ENCODE results near the gene SELENOP. TPM values are rescaled to one million over a fixed set of nuclear protein-coding genes. Genes with fewer than 3 reads are reported as not detected.

Gene SELENOP
- total and polyA plus RNA-seq, 2 of the 8 experiments (the other 6 are each of a cell fraction or from before 2014, with no cell fraction given), result 5.5 to 19.4 TPM

DNA sequence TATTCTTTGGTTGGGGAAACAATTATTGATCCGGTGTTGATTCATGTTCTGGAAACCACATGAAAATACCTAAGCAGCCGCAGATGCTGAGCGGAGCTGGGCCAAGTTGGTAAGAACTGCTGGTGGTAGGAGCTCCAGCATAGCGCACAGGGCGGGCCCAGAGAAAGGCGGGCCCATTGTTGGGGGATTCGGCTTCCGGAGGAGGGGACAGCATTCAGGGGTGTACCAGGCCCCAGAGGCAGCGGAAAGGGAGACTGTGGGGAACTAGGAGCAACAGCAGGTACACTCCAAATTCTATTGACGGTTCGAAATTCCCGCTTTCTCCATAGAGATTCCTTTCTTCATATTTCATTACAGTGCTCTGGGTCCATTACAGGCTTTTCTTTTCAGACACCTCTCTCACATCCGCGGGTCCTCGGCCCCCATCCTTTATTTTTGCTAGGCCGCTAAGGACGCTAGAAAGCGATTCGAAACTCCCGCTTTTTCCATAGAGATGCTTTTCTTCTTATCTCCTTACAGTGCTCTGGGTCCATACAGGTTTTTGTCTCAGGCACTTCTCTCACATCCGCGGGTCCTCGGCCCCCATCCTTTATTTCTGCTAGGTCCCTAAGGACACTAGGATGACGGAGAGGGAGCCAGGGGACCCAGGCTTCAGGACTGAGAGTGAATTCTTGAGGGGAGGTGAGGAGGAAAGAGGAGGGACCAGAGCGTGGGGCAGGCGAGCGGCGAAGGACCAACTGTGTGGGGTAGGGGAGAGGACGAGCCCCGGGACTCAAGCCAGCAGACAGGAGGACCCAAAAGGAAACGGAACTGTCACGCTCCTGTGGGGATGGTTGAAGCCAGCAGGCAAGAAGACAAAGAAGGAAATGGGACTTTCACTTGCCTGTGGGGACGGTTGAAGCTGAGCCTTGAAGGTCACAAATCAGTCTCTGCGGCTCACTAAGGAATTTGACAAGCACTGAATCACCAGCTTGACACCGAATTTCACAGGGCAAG is 54.8 kb downstream of the SELENOP start, which contains the start of gene CCDC152:
CCDC152 (plus strand) TSS at position 213 of the 996 bp plus-strand sequence. CDS start 2,304 bp downstream, outside the sequence.
- FAIRE-seq (no peak), DNase-seq (ENCODE audit: low read depth in 1 of 2, low spot score in 2 of 2) (peak in 1 of 2 experiments; percentile 70)
- H3K79me1 ChIP-seq (ENCODE audit: low read depth, low read length), result no peaks in the 10 kb centered on the region
- H2BK20ac ChIP-seq (ENCODE audit: low read length), result no peak within 1 kb of the TSS
- no peak within 1 kb of the TSS for H3K14ac ChIP-seq (ENCODE audit: insufficient read length)
- H3K27me3 ChIP-seq (replicated peaks in 1 of 4; ENCODE audit: control insufficient read depth in 3 of 4, extremely low read depth in 1 of 4, insufficient read depth in 3 of 4, low read length in 3 of 4), result no peaks in the 10 kb centered on the region
- H2AK5ac ChIP-seq (ENCODE audit: low read depth, low read length), result no peak within 1 kb of the TSS
- no peak within 1 kb of the TSS for H3K4ac ChIP-seq (replicated peaks; ENCODE audit: insufficient read length, low read depth, low read length)
- no peak within 1 kb of the TSS for H3K23ac ChIP-seq (ENCODE audit: insufficient read length)
- 0 out of 2 replicates have a peak within 1 kb of the TSS, but pooled peaks have one; percentile 15 for H3K18ac ChIP-seq (ENCODE audit: extremely low read depth, low read length)
- no peaks in the 10 kb centered on the region for H3K79me2 ChIP-seq (ENCODE audit: control insufficient read depth in 1 of 2, insufficient read depth in 2 of 2, low read length in 2 of 2)
- no peak within 1 kb of the TSS for H4K5ac ChIP-seq (ENCODE audit: insufficient read length, low read depth, low read length)
- peak within 1 kb of the TSS; percentile 74; the same call in 1 of the 2 replicates for H4K8ac ChIP-seq (ENCODE audit: extremely low read depth, insufficient read depth, low read length)
- peaks cover 0 to 4% (median 0%) of the 10 kb centered on the region in 4 experiments; a peak in 1 of 7 replicates for H3K4me1 ChIP-seq (replicated peaks in 1 of 4; ENCODE audit: control insufficient read depth in 3 of 4, insufficient read depth in 4 of 4, low read length in 3 of 4)
- H2AFZ ChIP-seq (ENCODE audit: low read length), result peak within 1 kb of the TSS; percentile 18
- H3K4me3 ChIP-seq (ENCODE audit: extremely low read depth in 1 of 4, insufficient read depth in 2 of 4, low read depth in 3 of 4, low read length in 4 of 4), result peak within 1 kb of the TSS; percentile 43 to 69 (median 49)
- H3K23me2 ChIP-seq (ENCODE audit: low read depth, low read length), result peaks cover 5% of the 10 kb centered on the region
- no peak within 1 kb of the TSS for H2BK12ac ChIP-seq (ENCODE audit: low read depth, low read length)
- no peaks in the 10 kb centered on the region for H3K9me3 ChIP-seq (ENCODE audit: insufficient read depth in 2 of 2, low read depth in 1 of 2, low read length in 1 of 2)
- peak within 1 kb of the TSS in 2 of 4 experiments; percentile 13 to 44; a peak in 3 of 7 replicates for H3K9ac ChIP-seq (replicated peaks in 1 of 4; ENCODE audit: extremely low read depth in 1 of 4, low read depth in 3 of 4, low read length in 3 of 4)
- no peak within 1 kb of the TSS for H4K91ac ChIP-seq (replicated peaks; ENCODE audit: insufficient read length, low read length)
- ChIA-PET CTCF (ENCODE audit: partially characterized antibody) (interaction anchor here (0.7 to 2.3 kb wide), 6 partner anchors 9 to 334 kb away, joined by 3 to 12 read pairs (median 3); partner anchors contain the start of gene GHR), POLR2A (ENCODE audit: partially characterized antibody) (interaction anchor here (0.7 kb wide), 1 partner anchor 10 kb away, joined by 3 read pairs; no protein-coding TSS in a partner anchor)
- WGBS, 2 experiments (ENCODE audit: extremely low coverage in 1 of 2, insufficient coverage in 1 of 2, insufficient read length in 1 of 2, insufficient replicate concordance in 2 of 2, low coverage in 1 of 2, low lambda C conversion rate in 2 of 2, missing lambda C conversion rate in 1 of 2), result 42% methylated on average over 34 of the region's 35 CpGs; no CpG with 5 or more reads in 1 of the 2 experiments
- H4K20me1 ChIP-seq (replicated peaks in 1 of 2; ENCODE audit: control insufficient read depth in 1 of 2, insufficient read depth in 2 of 2, low read length in 2 of 2), result no peaks in the 10 kb centered on the region
- no peak within 1 kb of the TSS for H3K27ac ChIP-seq (ENCODE audit: low read depth, low read length)
- no peak within 1 kb of the TSS for H2BK5ac ChIP-seq (ENCODE audit: low read depth, low read length)
- H2BK120ac ChIP-seq (replicated peaks; ENCODE audit: low read depth, low read length), result no peak within 1 kb of the TSS
- H3K4me2 ChIP-seq (ENCODE audit: insufficient read depth in 1 of 2, low read depth in 2 of 2, low read length in 2 of 2), result peak within 1 kb of the TSS; percentile 57 to 64
- no peaks in the 10 kb centered on the region for H3K36me3 ChIP-seq (ENCODE audit: control insufficient read depth in 2 of 4, insufficient read depth in 4 of 4, low read length in 3 of 4)
- H3K56ac ChIP-seq (replicated peaks; ENCODE audit: insufficient read length, low read depth, low read length), result peak within 1 kb of the TSS; percentile 10
- H2BK15ac ChIP-seq (ENCODE audit: low read length), result no peak within 1 kb of the TSS; the same call in 1 of the 2 replicates
- TF ChIP-seq, protein P1, sequence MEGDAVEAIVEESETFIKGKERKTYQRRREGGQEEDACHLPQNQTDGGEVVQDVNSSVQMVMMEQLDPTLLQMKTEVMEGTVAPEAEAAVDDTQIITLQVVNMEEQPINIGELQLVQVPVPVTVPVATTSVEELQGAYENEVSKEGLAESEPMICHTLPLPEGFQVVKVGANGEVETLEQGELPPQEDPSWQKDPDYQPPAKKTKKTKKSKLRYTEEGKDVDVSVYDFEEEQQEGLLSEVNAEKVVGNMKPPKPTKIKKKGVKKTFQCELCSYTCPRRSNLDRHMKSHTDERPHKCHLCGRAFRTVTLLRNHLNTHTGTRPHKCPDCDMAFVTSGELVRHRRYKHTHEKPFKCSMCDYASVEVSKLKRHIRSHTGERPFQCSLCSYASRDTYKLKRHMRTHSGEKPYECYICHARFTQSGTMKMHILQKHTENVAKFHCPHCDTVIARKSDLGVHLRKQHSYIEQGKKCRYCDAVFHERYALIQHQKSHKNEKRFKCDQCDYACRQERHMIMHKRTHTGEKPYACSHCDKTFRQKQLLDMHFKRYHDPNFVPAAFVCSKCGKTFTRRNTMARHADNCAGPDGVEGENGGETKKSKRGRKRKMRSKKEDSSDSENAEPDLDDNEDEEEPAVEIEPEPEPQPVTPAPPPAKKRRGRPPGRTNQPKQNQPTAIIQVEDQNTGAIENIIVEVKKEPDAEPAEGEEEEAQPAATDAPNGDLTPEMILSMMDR (IDR thresholded peaks at IDR 0.05; ENCODE audit: control extremely low read depth in 1 of 3, insufficient read depth in 1 of 3, low read depth in 1 of 3, low read length in 3 of 3), result no peak
- TF ChIP-seq FOSL1 (IDR thresholded peaks at IDR 0.05; ENCODE audit: insufficient read depth, low read depth, low read length), result no peak
- TF ChIP-seq NANOG (IDR thresholded peaks at IDR 0.05; ENCODE audit: insufficient read depth, low read depth, low read length, poor library complexity, severe bottlenecking), result no peak
- TF ChIP-seq SP2 (IDR thresholded peaks at IDR 0.05; ENCODE audit: low read length), result no peak
- TF ChIP-seq KDM5A (IDR thresholded peaks at IDR 0.05; ENCODE audit: low read length), result 0 out of 2 replicates have a peak, but pooled peaks have one; percentile 54
- peak; percentile 82 for TF ChIP-seq TBP (IDR thresholded peaks at IDR 0.05; ENCODE audit: low read depth, low read length)
- TF ChIP-seq SUZ12 (IDR thresholded peaks at IDR 0.05; ENCODE audit: low read length), result no peak
- TF ChIP-seq CBX8 (IDR thresholded peaks at IDR 0.05; ENCODE audit: borderline replicate concordance, low read depth, low read length), result no peak
